Heart left ventricle (tissue), 16 donors: ENCODE data around the gene MKI67. TPM values are rescaled to one million over a fixed set of nuclear protein-coding genes. Genes with fewer than 3 reads are reported as not detected.

Experiments
- ATAC-seq, 4 donors: fragments of 200-7000 bp; cut with Tn5 transposase; one replicate each; pipeline ENCODE4 v1.9.1; 2020 to 2022; ENCODE audit warnings: moderate library complexity in 4 of 4, mild to moderate bottlenecking in 3 of 4, moderate number of reproducible peaks in 1 of 4
- DNase-seq, 5 donors: peaks; one replicate each; pipeline ENCODE4 v3.0.0-alpha.2; 2020
- H3K27ac ChIP-seq, 12 donors: fragments of 200-600 bp; sonication (generic) in 4 of 12; one replicate each; pipeline versions ENCODE4 v1.5.0 to v1.8.0; 2016 to 2022; ENCODE audit warnings: mild to moderate bottlenecking in 2 of 12
- H3K27me3 ChIP-seq, 9 donors: fragments of 200-600 bp; sonication (generic) in 2 of 9; one replicate each; pipeline versions ENCODE4 v1.5.1 to v1.8.0; 2016 to 2022; ENCODE audit warnings: mild to moderate bottlenecking in 3 of 9
- H3K36me3 ChIP-seq, 9 donors: fragments of 200-600 bp; sonication (generic) in 2 of 9; one replicate each; pipeline versions ENCODE4 v1.5.0 to v1.8.0; 2018 to 2022; ENCODE audit warnings: mild to moderate bottlenecking in 2 of 9
- H3K4me1 ChIP-seq, 12 donors: fragments of 200-600 bp; sonication (generic) in 4 of 12; one replicate each; pipeline versions ENCODE4 v1.5.0 to v1.8.0; 2016 to 2022; ENCODE audit warnings: mild to moderate bottlenecking in 3 of 12
- H3K4me3 ChIP-seq, 12 donors: fragments of 200-600 bp; sonication (generic) in 4 of 12; one replicate each; pipeline versions ENCODE4 v1.5.0 to v1.8.0; 2017 to 2022; ENCODE audit warnings: mild to moderate bottlenecking in 9 of 12, moderate library complexity in 4 of 12
- H3K9me3 ChIP-seq, 12 donors: fragments of 200-600 bp; sonication (generic) in 4 of 12; one replicate each; pipeline versions ENCODE4 v1.5.0 to v1.8.0; 2016 to 2022; ENCODE audit warnings: mild to moderate bottlenecking in 1 of 12
- POLR2A ChIP-seq, 2 donors: fragments of 450-650 bp; IDR thresholded peaks; one replicate each; pipeline ENCODE4 v1.6.1; 2017; ENCODE audit warnings: antibody characterized with exemption in 2 of 2, mild to moderate bottlenecking in 2 of 2, moderate library complexity in 2 of 2
- WGBS, 4 donors: extraction: QIAGEN DNeasy Blood & Tissue Kit in 2 of 4; methylation state at CpG; one replicate each; pipeline versions ENCODE4 v1.1.5 to v1.1.7; 2013 to 2018; 5-methylcytosine and 5-hydroxymethylcytosine counted together
- intact Hi-C, 10 donors: fragments of 100-400 bp; cut with DNase I; formaldehyde crosslinking; loops; one replicate each; pipeline versions ENCODE4 v1.11.1 to v1.14.2; 2022
- long read RNA-seq, 3 donors: library from polyadenylated mRNA; unstranded; transcript quantifications; one replicate each; pipeline ENCODE4 v2.0.0, GENCODE V29; 2020 to 2021
- polyA plus RNA-seq, 2 donors: library from polyadenylated mRNA; stranded (reverse); fragments of 200-250 nt; gene quantifications; one replicate each; pipeline ENCODE4 v1.2.3, GENCODE V29; 2013
- total RNA-seq, 9 donors: library from RNA; depleted of rRNA in 2 of 9; stranded (reverse); fragments of >200 nt in 2 of 9; fragmentation: NEBNext Ultra II Directional in 3 of 9; extraction: Animal tissue kit (Norgen Biotek cat#: 25700) in 3 of 9; gene quantifications; one replicate each; pipeline versions ENCODE4 v1.1.0 to v1.2.4, GENCODE V29; 2016 to 2023
- TF ChIP-seq, protein P1 (sequence below), 12 donors: fragments of 200-600 bp; sonication (generic) in 4 of 12; IDR thresholded peaks; one replicate each; pipeline versions ENCODE4 v1.5.0 to v1.8.0; 2018 to 2022; ENCODE audit warnings: antibody characterized with exemption in 12 of 12, mild to moderate bottlenecking in 5 of 12
- donor health status: ischemic (EF 13 %, LVEDD 7.1; RV severe dilation, severe dysfunction).
- donor health status: healthy with polysubstance abuse.
- donor health status: DM: no; HTN: yes; CAD: no.
- donor health status: DM: no; HTN: no; CAD: no.
- donor health status: ischemic (EF 25% LVEDD 6.9; RV normal size, moderate dysfunction).
- donor health status: ischemic (EF 25% LVEDD 5.7; RV mildly dilated, moderate dysfunction).
- donor health status: healthy.
- donor health status: DM: yes; HTN: yes; CAD: no.
- donor health status: ischemic (EF 35%, LVEDD 5.7; RV mildly dilated, moderate dysfunction).
- donor health status: nonischemic (EF 11% LVEDD 7.7; RV severe dilation, severe dysfunction).
- donor health status: DM: yes; HTN: yes; CAD: no.
- donor health status: PGD.
- donor health status: ischemic (EF 29% LVEDD 5.4; RV normal size, mild dysfunction).
- donor health status: nonischemic (EF 23%, LVEDD 6.1; RV moderate dilation, normal function).

MKI67 gene, protein sequence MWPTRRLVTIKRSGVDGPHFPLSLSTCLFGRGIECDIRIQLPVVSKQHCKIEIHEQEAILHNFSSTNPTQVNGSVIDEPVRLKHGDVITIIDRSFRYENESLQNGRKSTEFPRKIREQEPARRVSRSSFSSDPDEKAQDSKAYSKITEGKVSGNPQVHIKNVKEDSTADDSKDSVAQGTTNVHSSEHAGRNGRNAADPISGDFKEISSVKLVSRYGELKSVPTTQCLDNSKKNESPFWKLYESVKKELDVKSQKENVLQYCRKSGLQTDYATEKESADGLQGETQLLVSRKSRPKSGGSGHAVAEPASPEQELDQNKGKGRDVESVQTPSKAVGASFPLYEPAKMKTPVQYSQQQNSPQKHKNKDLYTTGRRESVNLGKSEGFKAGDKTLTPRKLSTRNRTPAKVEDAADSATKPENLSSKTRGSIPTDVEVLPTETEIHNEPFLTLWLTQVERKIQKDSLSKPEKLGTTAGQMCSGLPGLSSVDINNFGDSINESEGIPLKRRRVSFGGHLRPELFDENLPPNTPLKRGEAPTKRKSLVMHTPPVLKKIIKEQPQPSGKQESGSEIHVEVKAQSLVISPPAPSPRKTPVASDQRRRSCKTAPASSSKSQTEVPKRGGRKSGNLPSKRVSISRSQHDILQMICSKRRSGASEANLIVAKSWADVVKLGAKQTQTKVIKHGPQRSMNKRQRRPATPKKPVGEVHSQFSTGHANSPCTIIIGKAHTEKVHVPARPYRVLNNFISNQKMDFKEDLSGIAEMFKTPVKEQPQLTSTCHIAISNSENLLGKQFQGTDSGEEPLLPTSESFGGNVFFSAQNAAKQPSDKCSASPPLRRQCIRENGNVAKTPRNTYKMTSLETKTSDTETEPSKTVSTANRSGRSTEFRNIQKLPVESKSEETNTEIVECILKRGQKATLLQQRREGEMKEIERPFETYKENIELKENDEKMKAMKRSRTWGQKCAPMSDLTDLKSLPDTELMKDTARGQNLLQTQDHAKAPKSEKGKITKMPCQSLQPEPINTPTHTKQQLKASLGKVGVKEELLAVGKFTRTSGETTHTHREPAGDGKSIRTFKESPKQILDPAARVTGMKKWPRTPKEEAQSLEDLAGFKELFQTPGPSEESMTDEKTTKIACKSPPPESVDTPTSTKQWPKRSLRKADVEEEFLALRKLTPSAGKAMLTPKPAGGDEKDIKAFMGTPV (N-terminal part only)
- total RNA-seq (10 to 100 TPM in 1 of 9 donors, 1 to 10 TPM in 3, under 1 TPM in 5; 0.09 to 27.9 (median 0.89) TPM), polyA plus RNA-seq (under 1 TPM; 0.04 to 0.18 TPM)
- long read RNA-seq, donor 1, result 0 reads
- long read RNA-seq, donor 2, result 0 reads
- long read RNA-seq, donor 3, partial matches to known transcripts, result 1 of 1 reads
- long read RNA-seq, donor 3, other reads (novel, unspliced or antisense), result 0 of 1 reads

DNA sequence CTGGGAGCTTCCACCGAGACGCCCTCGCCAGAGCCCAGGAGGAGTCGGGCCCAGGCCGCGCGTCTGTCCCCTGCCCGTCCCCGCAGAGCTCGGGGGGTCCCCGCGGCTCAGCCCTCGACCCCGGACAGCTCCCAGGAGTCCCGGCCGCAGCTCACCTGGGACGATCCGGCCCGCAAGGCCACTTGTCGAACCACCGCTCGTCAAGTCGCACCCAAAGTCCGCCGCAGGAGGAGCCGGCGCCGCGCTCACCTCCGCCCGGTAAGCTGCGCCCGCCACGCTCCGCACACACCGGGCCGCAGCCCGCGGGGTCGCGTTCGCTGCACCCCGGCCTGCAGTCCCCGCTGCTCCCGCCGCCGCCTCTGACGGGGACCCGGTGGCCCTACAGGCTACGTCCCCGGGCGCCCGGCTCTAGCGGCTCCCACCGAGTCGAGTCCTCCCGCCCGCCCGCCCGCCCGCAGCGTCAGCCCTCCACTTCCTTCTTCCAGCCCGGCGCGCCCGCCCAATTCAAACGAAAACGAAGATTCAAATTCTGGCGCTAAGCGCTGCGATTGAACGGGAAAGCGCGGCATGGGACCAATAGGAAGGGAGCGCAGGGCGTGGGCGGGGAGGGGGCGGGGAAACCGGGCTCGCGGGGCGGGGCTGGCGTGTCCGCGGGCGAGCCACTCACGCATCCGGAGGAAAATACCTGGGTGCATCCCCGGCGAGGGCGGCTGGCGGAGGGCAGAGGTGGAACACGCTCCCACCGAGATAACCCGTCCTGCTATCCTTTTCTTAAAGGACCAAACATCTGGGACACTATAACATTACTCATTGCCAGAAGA, at the start of gene MKI67:
Gene MKI67, minus strand, starts transcription at position 480 of the 821 bp plus-strand sequence. CDS start 756 bp downstream, outside the sequence.
- H3K27ac ChIP-seq, result no peak within 1 kb of the TSS

DNA sequence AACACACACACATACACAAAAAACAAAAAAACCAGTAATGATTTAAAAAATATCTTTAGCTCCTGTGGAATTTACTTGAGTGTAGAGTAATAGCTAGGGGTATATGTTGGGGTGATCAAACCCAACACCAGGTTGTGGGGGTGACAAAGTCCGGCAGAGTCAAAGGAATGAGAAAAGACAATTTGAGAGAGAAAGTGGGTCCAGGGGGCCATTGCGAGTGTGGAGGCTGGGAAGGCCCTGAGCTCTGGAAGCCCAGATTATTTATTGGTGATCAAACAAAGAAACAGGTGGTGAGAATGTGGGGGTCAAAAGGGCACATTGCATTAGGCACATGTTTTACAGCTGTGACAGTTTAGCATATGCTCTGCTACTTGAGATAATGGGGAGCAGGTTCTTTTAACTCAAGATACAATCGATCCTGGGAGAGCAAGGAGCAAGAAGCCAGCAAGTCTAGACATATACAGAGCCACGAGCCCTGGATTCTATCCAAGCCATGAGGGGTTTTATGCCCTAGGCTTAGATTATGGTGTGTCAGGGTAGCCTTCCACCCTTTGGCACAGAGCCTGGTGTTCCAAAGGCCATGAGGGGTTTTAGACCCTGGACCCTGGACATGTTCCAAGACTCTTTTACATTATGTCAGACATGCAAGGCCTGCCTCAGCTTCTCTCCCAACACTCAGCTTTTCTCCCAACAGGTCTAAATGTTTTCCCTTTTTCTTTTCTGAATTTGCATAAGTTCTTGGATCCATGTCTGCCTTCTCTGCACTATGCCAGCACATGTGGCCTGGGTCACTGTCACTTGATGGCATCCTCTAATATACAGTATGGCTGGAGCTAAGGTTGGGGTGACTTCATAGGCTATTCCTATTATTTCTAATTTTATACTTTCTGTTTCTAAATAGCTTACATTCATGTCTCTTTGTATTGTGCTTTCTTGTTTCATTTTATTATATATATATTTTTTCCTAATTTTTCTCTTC, 48.6 kb upstream of the MKI67 start:
- ATAC-seq, result no peak
- Histone ChIP-seq H3K9me3 (peaks cover 0 to 32% (median 13%) of the 10 kb centered on the region in 12 donors), H3K4me1 (no peaks in the 10 kb centered on the region), H3K27ac (no peak overlapping the region), H3K27me3 (peaks cover 0 to 8% (median 0%) of the 10 kb centered on the region in 9 donors), H3K4me3 (no peak overlapping the region), H3K36me3 (no peaks in the 10 kb centered on the region)
- intact Hi-C loops, result no loop called here
- TF ChIP-seq POLR2A (IDR thresholded peaks at IDR 0.05), result no peak
- 80 to 87% (median 84%) methylated on average over 4 of the region's 4 CpGs for WGBS, 4 donors
- DNase-seq, result no peak

More for the DNA sequence above, at the start of gene MKI67:
- peak; percentile 81 to 90 (median 86) for DNase-seq
- intact Hi-C loops, result no loop called here
- Histone ChIP-seq H3K27me3 (peaks cover 6 to 46% (median 15%) of the 10 kb centered on the region in 9 donors), H3K4me3 (peak within 1 kb of the TSS; percentile 19 to 85 (median 58)), H3K36me3 (no peaks in the 10 kb centered on the region), H3K9me3 (no peaks in the 10 kb centered on the region), H3K4me1 (peaks cover 4 to 35% (median 16%) of the 10 kb centered on the region in 12 donors)
- ATAC-seq, result peak; percentile 86 to 98 (median 96)
- WGBS, 4 donors, result 0 to 1% (median 0%) methylated on average over 35 to 95 of the region's 95 CpGs
- TF ChIP-seq POLR2A (IDR thresholded peaks at IDR 0.05), result no peak
- TF ChIP-seq, protein P1, sequence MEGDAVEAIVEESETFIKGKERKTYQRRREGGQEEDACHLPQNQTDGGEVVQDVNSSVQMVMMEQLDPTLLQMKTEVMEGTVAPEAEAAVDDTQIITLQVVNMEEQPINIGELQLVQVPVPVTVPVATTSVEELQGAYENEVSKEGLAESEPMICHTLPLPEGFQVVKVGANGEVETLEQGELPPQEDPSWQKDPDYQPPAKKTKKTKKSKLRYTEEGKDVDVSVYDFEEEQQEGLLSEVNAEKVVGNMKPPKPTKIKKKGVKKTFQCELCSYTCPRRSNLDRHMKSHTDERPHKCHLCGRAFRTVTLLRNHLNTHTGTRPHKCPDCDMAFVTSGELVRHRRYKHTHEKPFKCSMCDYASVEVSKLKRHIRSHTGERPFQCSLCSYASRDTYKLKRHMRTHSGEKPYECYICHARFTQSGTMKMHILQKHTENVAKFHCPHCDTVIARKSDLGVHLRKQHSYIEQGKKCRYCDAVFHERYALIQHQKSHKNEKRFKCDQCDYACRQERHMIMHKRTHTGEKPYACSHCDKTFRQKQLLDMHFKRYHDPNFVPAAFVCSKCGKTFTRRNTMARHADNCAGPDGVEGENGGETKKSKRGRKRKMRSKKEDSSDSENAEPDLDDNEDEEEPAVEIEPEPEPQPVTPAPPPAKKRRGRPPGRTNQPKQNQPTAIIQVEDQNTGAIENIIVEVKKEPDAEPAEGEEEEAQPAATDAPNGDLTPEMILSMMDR (IDR thresholded peaks at IDR 0.05), result no peak

DNA sequence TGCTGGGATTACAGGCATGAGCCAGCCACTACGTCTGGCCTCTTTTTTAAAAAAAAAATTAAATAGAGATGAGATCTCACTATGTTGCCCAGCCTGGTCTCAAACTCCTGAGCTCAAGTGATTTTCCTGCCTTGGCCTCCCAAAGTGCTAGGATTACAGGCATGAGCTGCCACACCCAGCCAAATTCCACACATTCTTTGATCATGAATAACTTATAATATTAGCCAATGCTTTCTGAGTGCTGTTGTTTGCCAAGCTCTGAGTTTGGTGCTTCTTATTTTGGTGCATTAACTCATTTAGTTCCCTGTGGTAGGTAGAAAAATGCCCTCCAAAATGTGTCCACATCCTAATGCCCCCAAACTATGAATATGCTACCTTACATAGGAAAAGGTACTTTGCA, 47.2 kb upstream of the MKI67 start:
- ATAC-seq (no peak), DNase-seq (no peak)
- 36 to 57% (median 52%) methylated on average over 1 of the region's 1 CpG for WGBS, 4 donors
- peaks cover 0 to 32% (median 13%) of the 10 kb centered on the region in 12 donors for H3K9me3 ChIP-seq
- intact Hi-C loops, result no loop called here
- peaks cover 0 to 15% (median 0%) of the 10 kb centered on the region in 9 donors for H3K27me3 ChIP-seq
- H3K4me3 ChIP-seq, result no peak overlapping the region
- no peaks in the 10 kb centered on the region for H3K36me3 ChIP-seq
- TF ChIP-seq POLR2A (IDR thresholded peaks at IDR 0.05), result no peak
- TF ChIP-seq, protein P1 (IDR thresholded peaks at IDR 0.05), result no peak
- no peaks in the 10 kb centered on the region for H3K4me1 ChIP-seq
- no peak overlapping the region for H3K27ac ChIP-seq
